Measurements from ENCODE around the gene CDK5RAP2. TPM values are rescaled to one million over a fixed set of nuclear protein-coding genes. Genes with fewer than 3 reads are reported as not detected.

CDK5RAP2 gene
- total and polyA plus RNA-seq, 10 donors, result 19.5 to 93.7 (median 61.9) TPM

DNA sequence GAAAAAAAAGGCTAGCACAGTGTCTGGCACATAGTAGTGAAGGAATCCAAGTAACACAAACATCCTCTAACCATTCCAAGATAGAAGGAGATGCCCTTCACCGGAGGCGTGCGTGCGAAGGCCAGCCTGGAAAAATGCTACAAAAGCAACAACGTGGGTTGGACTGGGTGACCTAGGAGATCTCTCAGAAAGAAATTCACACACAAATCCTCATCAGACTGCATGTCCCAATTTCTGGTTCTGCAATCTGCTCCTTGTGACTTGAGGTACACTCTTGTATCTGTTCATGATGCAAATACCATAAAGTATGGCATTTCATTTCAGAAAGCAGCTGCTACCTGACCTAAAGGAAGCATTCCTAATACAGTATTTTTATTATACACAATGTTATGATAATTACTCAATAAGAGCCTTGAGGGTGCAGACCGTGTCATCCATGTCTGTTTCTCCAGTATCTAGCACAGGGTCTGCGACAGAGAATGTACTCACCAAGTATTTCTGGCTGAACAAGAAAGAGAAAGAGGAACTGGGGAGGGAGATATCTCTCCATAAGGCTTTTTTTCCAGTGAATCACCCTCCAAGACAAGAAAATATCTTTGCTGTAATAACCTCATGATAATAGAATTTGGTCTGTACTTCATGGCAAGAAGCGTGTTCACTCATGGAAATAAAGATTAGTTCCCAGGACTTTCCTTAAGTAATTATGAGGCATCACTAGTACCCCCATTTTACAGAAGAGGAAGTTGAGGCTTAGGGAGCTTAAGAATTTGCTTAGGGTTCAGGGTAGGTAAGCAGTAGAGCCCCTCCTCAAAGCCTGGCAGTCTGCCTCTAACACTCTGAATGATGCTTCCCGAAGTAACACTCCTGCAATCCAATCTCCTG lies 138.3 kb downstream of the CDK5RAP2 start:
- peak overlapping the region in 4 of 8 donors; percentile 35 to 47 (median 44) for H3K27ac ChIP-seq
- TF ChIP-seq POLR2AphosphoS5 (IDR thresholded peaks at IDR 0.05), result no peak
- no peak for TF ChIP-seq POLR2A (IDR thresholded peaks at IDR 0.05)
- no peak for TF ChIP-seq CTCF (IDR thresholded peaks at IDR 0.05 in 8 of 11, conservative IDR thresholded peaks at IDR 0.05 in 3 of 11)
- H3K9me3 ChIP-seq, result no peaks in the 10 kb centered on the region
- no peak overlapping the region for H3K4me3 ChIP-seq
- H3K36me3 ChIP-seq, result peaks cover 0 to 100% (median 56%) of the 10 kb centered on the region in 6 donors
- 89 to 94% (median 90%) methylated on average over 9 of the region's 9 CpGs for WGBS, 5 donors
- no peaks in the 10 kb centered on the region for H3K27me3 ChIP-seq (replicated peaks in 1 of 7)
- intact Hi-C loops (cut with DNase I; ENCODE audit: low total_unique reads), result no loop called here
- no peak for DNase-seq
- H3K4me1 ChIP-seq, result peaks cover 0 to 44% (median 4%) of the 10 kb centered on the region in 6 donors

DNA sequence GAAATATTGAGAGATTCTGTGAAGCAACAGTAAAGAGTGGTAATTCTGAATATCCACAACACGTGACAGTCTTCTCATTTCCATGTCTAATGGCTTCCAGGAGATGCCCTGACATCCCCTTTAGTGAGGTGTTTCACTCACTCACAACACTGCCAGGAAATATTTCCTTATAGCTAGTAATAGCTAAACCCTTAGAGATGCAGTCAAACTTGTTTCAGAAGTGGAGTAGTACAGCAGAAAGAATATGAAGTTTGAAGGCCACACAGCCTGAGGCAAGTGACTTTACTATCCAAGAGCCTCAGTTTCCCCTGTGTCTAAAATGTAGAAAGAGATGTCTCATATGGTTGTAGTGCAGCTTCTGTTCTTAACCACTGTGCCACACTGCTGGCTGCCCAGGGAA lies 139.2 kb downstream of the CDK5RAP2 start:
- no peak overlapping the region for H3K27ac ChIP-seq
- peaks cover 0 to 99% (median 58%) of the 10 kb centered on the region in 6 donors for H3K36me3 ChIP-seq
- 85 to 100% (median 86%) methylated on average over 1 of the region's 1 CpG for WGBS, 5 donors
- no peak for DNase-seq
- no peaks in the 10 kb centered on the region for H3K27me3 ChIP-seq (replicated peaks in 1 of 7)
- TF ChIP-seq POLR2AphosphoS5 (IDR thresholded peaks at IDR 0.05), result no peak
- TF ChIP-seq POLR2A (IDR thresholded peaks at IDR 0.05), result no peak
- TF ChIP-seq CTCF (IDR thresholded peaks at IDR 0.05 in 8 of 11, conservative IDR thresholded peaks at IDR 0.05 in 3 of 11), result no peak
- H3K4me3 ChIP-seq, result no peak overlapping the region
- H3K4me1 ChIP-seq, result peaks cover 0 to 37% (median 0%) of the 10 kb centered on the region in 6 donors
- intact Hi-C loops (cut with DNase I; ENCODE audit: low total_unique reads), result no loop called here
- no peaks in the 10 kb centered on the region for H3K9me3 ChIP-seq

DNA sequence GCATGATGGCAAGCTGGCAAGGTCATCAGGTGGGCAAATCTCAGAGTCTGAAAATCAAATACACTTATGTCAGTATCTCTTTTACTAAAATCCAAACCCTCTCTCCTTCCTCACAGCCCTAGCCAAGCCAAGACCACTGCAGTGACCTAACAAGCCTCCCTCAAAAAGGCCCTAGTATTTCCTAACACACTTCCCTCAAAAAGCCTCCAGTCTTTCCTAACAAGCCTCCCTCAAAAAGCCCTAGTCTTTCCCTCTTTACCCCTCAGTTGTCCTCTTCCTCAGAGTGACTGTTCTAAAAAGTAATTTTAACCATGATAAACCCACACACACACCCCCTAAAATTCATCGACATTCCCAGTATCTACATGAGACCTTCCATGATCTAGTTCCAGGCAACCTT lies 140.0 kb downstream of the CDK5RAP2 start:
- intact Hi-C loops (cut with DNase I; ENCODE audit: low total_unique reads), result no loop called here
- Histone ChIP-seq H3K27ac (peak overlapping the region in 2 of 8 donors; percentile 82 to 86), H3K4me1 (peaks cover 0 to 37% (median 0%) of the 10 kb centered on the region in 6 donors), H3K27me3 (replicated peaks in 1 of 7) (no peaks in the 10 kb centered on the region), H3K9me3 (no peaks in the 10 kb centered on the region), H3K36me3 (peaks cover 0 to 90% (median 57%) of the 10 kb centered on the region in 6 donors), H3K4me3 (no peak overlapping the region)
- no peak for TF ChIP-seq POLR2A (IDR thresholded peaks at IDR 0.05)
- TF ChIP-seq CTCF (IDR thresholded peaks at IDR 0.05 in 8 of 11, conservative IDR thresholded peaks at IDR 0.05 in 3 of 11), result no peak
- no peak for TF ChIP-seq POLR2AphosphoS5 (IDR thresholded peaks at IDR 0.05)
- no peak for DNase-seq
- WGBS, 5 donors, result 94 to 100% (median 96%) methylated on average over 1 of the region's 1 CpG

DNA sequence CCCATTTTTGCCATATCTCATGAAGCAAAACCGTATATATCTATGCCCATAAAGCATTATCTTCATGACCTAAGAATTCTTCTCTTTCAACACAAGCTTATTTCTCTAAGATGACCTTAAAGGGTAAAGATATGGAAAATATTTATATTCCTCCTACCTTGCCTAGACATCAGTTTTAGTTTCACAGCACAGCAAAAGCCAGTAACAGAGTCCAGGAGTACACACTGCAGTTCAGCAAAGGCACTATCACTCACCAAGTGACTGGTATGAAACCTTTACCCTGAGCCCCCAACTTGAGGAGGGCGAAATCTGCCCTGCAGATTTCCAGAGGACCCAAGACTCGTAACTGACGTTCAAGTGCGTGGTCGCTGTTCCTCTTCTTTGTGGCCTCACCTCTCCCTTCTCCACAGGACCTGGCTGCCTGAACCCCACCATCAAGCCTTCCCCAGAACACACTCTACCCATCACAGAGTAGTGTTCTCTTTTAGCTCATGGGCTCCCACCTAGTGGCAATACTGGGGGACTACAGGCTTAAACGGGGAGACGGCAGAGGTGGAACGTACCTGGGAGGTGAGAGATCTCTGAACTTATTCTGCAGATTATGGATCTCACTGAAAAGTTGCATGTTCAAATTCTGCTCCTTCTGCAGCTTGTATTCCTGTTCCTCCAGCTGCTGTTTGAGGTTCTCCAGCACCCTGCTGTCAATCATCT lies 141.0 kb downstream of the CDK5RAP2 start:
- no peak for DNase-seq
- Histone ChIP-seq H3K36me3 (peaks cover 0 to 90% (median 54%) of the 10 kb centered on the region in 6 donors), H3K9me3 (no peaks in the 10 kb centered on the region), H3K27me3 (replicated peaks in 1 of 7) (no peaks in the 10 kb centered on the region), H3K27ac (peak overlapping the region in 7 of 8 donors; percentile 28 to 86 (median 80)), H3K4me1 (peaks cover 0 to 41% (median 0%) of the 10 kb centered on the region in 6 donors), H3K4me3 (no peak overlapping the region)
- 88 to 95% (median 90%) methylated on average over 9 of the region's 9 CpGs for WGBS, 5 donors
- TF ChIP-seq POLR2AphosphoS5 (IDR thresholded peaks at IDR 0.05), result no peak
- TF ChIP-seq CTCF (IDR thresholded peaks at IDR 0.05 in 8 of 11, conservative IDR thresholded peaks at IDR 0.05 in 3 of 11), result peak in 7 of 11 experiments; percentile 18 to 60 (median 35)
- no peak for TF ChIP-seq POLR2A (IDR thresholded peaks at IDR 0.05)
- intact Hi-C loops (cut with DNase I; ENCODE audit: low total_unique reads), result no loop called here

Measured in spleen (tissue), 11 donors.